ENCODE measurements around the gene EPHB6. TPM values are rescaled to one million over a fixed set of nuclear protein-coding genes. Genes with fewer than 3 reads are reported as not detected.

EPHB6 gene
- total RNA-seq, 1 donor from 2014 or later = 16.7 TPM

Other genes with a start within 250 kb of the EPHB6 start
- gene PRSS1, start 105.6 kb upstream of the EPHB6 start, total RNA-seq = 30.7 TPM
- gene PRSS2, start 84.1 kb upstream of the EPHB6 start, total RNA-seq = 94.5 TPM
- 47.3 TPM for gene TRPV6, start 30.7 kb downstream of the EPHB6 start, total RNA-seq
- not detected for gene TRPV5, start 78.7 kb downstream of the EPHB6 start, total RNA-seq
- not detected for gene LLCFC1, start 84.4 kb downstream of the EPHB6 start, total RNA-seq
- 0.17 TPM for gene KEL, start 107.3 kb downstream of the EPHB6 start, total RNA-seq
- gene OR9A2, start 172.1 kb downstream of the EPHB6 start, total RNA-seq = not detected
- not detected for gene OR6V1, start 197.3 kb downstream of the EPHB6 start, total RNA-seq

Measured in mucosa of gallbladder (tissue), 1 donor.